GM12878 (cell line): ENCODE measurements around the gene MPRIP. TPM values are rescaled to one million over a fixed set of nuclear protein-coding genes. Genes with fewer than 3 reads are reported as not detected.

Experiments
- ATAC-seq: fragments of 200-7000 bp; cut with Tn5 transposase; 3 replicates; pipeline ENCODE4 v1.9.1; 2020; ENCODE audit warnings: mild to moderate bottlenecking, moderate library complexity
- BruUV-seq: library from RNA; stranded (reverse); fragments of 400-500 nt; replicated peaks from 2 replicates; lab custom pipeline; 2021; lab: Mats Ljungman, UMichigan
- CTCF ChIA-PET: fragments of 300-600 bp; sonication (Branson Sonifier 250); formaldehyde crosslinking; extraction: SDS; loops from one replicate; lab custom pipeline; 2021; ENCODE audit warnings: inconsistent platforms; lab: Yijun Ruan, JAX
- POLR2A ChIA-PET: fragments of 350-600 bp; formaldehyde crosslinking; extraction: SDS; loops from one replicate; lab custom pipeline; 2021; ENCODE audit warnings: inconsistent platforms; lab: Charles Lee
- RAD21 ChIA-PET: fragments of 300-600 bp; sonication (Branson Sonifier 250); formaldehyde crosslinking; loops from one replicate; lab custom pipeline; 2023; ENCODE audit warnings: antibody characterized with exemption; ENCODE audit not compliant: unreplicated experiment; lab: Charles Lee
- SMC1A ChIA-PET: fragments of 300-600 bp; sonication (Branson Sonifier 250); formaldehyde crosslinking; loops from one replicate; lab custom pipeline; 2023; ENCODE audit not compliant: unreplicated experiment, uncharacterized antibody; lab: Charles Lee
- DNase-seq: peaks from one replicate; pipeline ENCODE4 v3.0.0-alpha.2; 2011; ENCODE audit warnings: low read depth, low spot score
- FAIRE-seq: peaks from 3 replicates; lab custom pipeline; 2011; peaks lifted over from hg19 to GRCh38; lab: Jason Lieb, UNC
- H2AFZ ChIP-seq: 2 replicates; pipeline ENCODE4 v1.6.0; 2011; ENCODE audit warnings: low read depth, low read length, control low read depth; ENCODE audit not compliant: control insufficient read depth
- H3K27ac ChIP-seq: 2 replicates; pipeline ENCODE4 v1.5.1; 2011; ENCODE audit warnings: control low read depth; ENCODE audit not compliant: control insufficient read depth, insufficient read depth
- H3K27me3 ChIP-seq, 2 experiments: replicated peaks in 1 of 2; 2 replicates each; pipeline versions ENCODE4 v1.6.0 to v1.6.1; 2011; ENCODE audit warnings: low read length in 1 of 2; ENCODE audit not compliant: control insufficient read depth in 2 of 2, insufficient read depth in 2 of 2
- H3K36me3 ChIP-seq, 2 experiments: 2 replicates each; pipeline ENCODE4 v1.5.1; 2011; ENCODE audit warnings: low read length in 1 of 2; ENCODE audit not compliant: control insufficient read depth in 2 of 2, insufficient read depth in 2 of 2
- H3K4me1 ChIP-seq: 2 replicates; pipeline ENCODE4 v1.6.1; 2011; ENCODE audit warnings: mild to moderate bottlenecking, low read length, moderate library complexity, mixed read lengths; ENCODE audit not compliant: control insufficient read depth, insufficient read depth
- H3K4me2 ChIP-seq: 2 replicates; pipeline ENCODE4 v1.6.0; 2011; ENCODE audit warnings: control low read depth; ENCODE audit not compliant: control insufficient read depth, insufficient read depth
- H3K4me3 ChIP-seq: fragments of 200-600 bp; sonication (generic); 2 replicates; pipeline ENCODE4 v1.5.1; 2016
- H3K79me2 ChIP-seq: 2 replicates; pipeline ENCODE4 v1.6.0; 2011; ENCODE audit warnings: low read length; ENCODE audit not compliant: control insufficient read depth, insufficient read depth
- H3K9ac ChIP-seq: 2 replicates; pipeline ENCODE4 v1.8.0; 2011; ENCODE audit warnings: low read length, control low read depth, mixed read lengths; ENCODE audit not compliant: control insufficient read depth, insufficient read depth
- H3K9me3 ChIP-seq: replicated peaks from 3 replicates; pipeline ENCODE4 v1.5.1; 2011; ENCODE audit warnings: mild to moderate bottlenecking, low read length; ENCODE audit not compliant: control insufficient read depth, insufficient read depth
- H4K20me1 ChIP-seq: 2 replicates; pipeline ENCODE4 v1.6.0; 2011; ENCODE audit not compliant: control insufficient read depth, insufficient read depth
- BHLHE40 ChIP-seq, 2 experiments: fragments of 450-650 bp in 1 of 2; IDR thresholded peaks; 2 replicates each; pipeline ENCODE4 v1.6.1; 2011 to 2017; ENCODE audit warnings: low read depth in 2 of 2, borderline replicate concordance in 1 of 2, improper control_type of control experiment in 1 of 2, low read length in 1 of 2, mild to moderate bottlenecking in 1 of 2
- CREB1 ChIP-seq: IDR thresholded peaks from 2 replicates; pipeline ENCODE4 v1.6.1; 2012; ENCODE audit warnings: low read depth, mild to moderate bottlenecking, inconsistent platforms
- DPF2 ChIP-seq: fragments of 450-650 bp; IDR thresholded peaks from 2 replicates; pipeline ENCODE4 v1.6.1; 2017; ENCODE audit warnings: mild to moderate bottlenecking
- EZH2 ChIP-seq: IDR thresholded peaks from 2 replicates; pipeline ENCODE4 v1.6.1; 2012; ENCODE audit warnings: low read depth, mild to moderate bottlenecking, control low read depth, inconsistent platforms, low read length, borderline replicate concordance; ENCODE audit not compliant: control insufficient read depth
- NR2C1 ChIP-seq: fragments of 450-650 bp; IDR thresholded peaks from 2 replicates; pipeline ENCODE4 v1.6.1; 2017; ENCODE audit warnings: antibody characterized with exemption, mild to moderate bottlenecking, moderate library complexity
- PAX5 ChIP-seq: IDR thresholded peaks from 2 replicates; pipeline ENCODE4 v1.6.1; 2011; ENCODE audit warnings: low read depth, low read length, borderline replicate concordance
- RELA ChIP-seq: fragments of 450-650 bp; IDR thresholded peaks from 2 replicates; pipeline ENCODE4 v1.8.0; 2014; ENCODE audit warnings: borderline replicate concordance; ENCODE audit not compliant: partially characterized antibody
- RUNX3 ChIP-seq: IDR thresholded peaks from 2 replicates; pipeline ENCODE4 v1.6.1; 2012; ENCODE audit warnings: low read length, inconsistent platforms
- SMAD5 ChIP-seq: IDR thresholded peaks from 2 replicates; pipeline ENCODE4 v1.6.1; 2016; ENCODE audit warnings: antibody characterized with exemption, low read depth
- WGBS: methylation state at CpG from one replicate; pipeline ENCODE4 v1.1.6; 2016; ENCODE audit warnings: low lambda C conversion rate; ENCODE audit not compliant: insufficient replicate concordance, insufficient coverage; ENCODE audit errors: missing lambda C conversion rate; 5-methylcytosine and 5-hydroxymethylcytosine counted together
- in situ Hi-C: fragments of 300-500 bp; cut with MboI; formaldehyde crosslinking; loops from 9 replicates; pipeline ENCODE4 v1.14.3; 2018; ENCODE audit warnings: mixed read lengths
- intact Hi-C: fragments of 100-400 bp; cut with micrococcal nuclease; formaldehyde crosslinking; loops from one replicate; pipeline ENCODE4 v1.14.2; 2022; ENCODE audit not compliant: unreplicated experiment
- polyA plus RNA-seq, 11 experiments: library from polyadenylated mRNA; depleted of rRNA in 4 of 11; unstranded in 6 of 11; stranded (reverse) in 5 of 11; fragments of >200 nt; fragmentation: Nextera tagmentation in 4 of 11; fragmentation: Illumina TruSeq in 1 of 11; extraction: Ambion mirVana in 4 of 11; extraction: Trizol in 1 of 11; gene quantifications; 1 replicate in 1 of 11; 2 replicates in 10 of 11; pipeline versions ENCODE4 v1.2.1 to v1.2.3, GENCODE V29; 2011 to 2016; ENCODE audit warnings: inconsistent platforms in 2 of 11, missing spikeins in 2 of 11, low read depth in 1 of 11
- total RNA-seq, 4 experiments: library from RNA; depleted of rRNA in 3 of 4; stranded (reverse); fragments of >200 nt in 3 of 4; fragmentation: Illumina TruSeq in 1 of 4; extraction: Trizol in 1 of 4; gene quantifications; 2 replicates each; pipeline versions ENCODE4 v1.2.1 to v1.2.3, GENCODE V29; 2013 to 2021
- TF ChIP-seq, protein P1 (sequence below): IDR thresholded peaks from 2 replicates; pipeline ENCODE4 v1.6.1; 2011; ENCODE audit warnings: low read depth, mild to moderate bottlenecking, low read length, moderate library complexity, borderline replicate concordance; ENCODE audit errors: extremely low read depth

Gene MPRIP
- total and polyA plus RNA-seq, 10 of the 15 experiments (the other 5 are each of a cell fraction or from before 2014, with no cell fraction given): 16.5 to 168 (median 71.7) TPM

DNA sequence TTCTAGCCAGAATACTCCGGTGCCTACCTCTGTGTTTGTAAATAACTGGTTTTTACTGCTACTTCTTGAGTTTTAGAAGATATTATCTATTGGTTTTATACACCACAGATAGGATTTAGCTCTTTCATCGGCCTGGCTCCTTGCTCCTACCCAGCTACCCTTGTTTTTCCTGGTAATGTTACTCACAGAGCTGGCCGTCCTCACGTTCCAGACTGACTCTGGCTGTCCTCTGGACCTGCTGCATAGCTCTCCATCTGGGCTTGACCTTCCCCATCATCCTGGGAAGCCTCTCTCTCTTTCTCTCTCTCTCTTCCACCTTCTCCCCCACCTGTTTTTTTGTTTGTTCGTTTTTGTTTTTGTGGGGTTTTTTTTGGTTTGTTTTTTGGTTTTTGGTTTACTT is 51.5 kb downstream of the MPRIP start:
- POLR2A ChIA-PET: no interaction called here
- BruUV-seq: no TSS peak
- Histone ChIP-seq H3K9ac (no peak overlapping the region), H3K4me3 (no peak overlapping the region), H2AFZ (no peak overlapping the region), H3K27me3 (no peaks in the 10 kb centered on the region), H3K36me3 (peaks cover 7 to 16% of the 10 kb centered on the region in 2 experiments; a peak in 3 of 4 replicates), H4K20me1 (no peaks in the 10 kb centered on the region; the same call in 1 of the 2 replicates), H3K27ac (no peak overlapping the region), H3K9me3 (no peaks in the 10 kb centered on the region), H3K4me1 (no peaks in the 10 kb centered on the region), H3K79me2 (no peaks in the 10 kb centered on the region; the same call in 1 of the 2 replicates), H3K4me2 (no peak overlapping the region)
- intact Hi-C loops: no loop called here
- CTCF ChIA-PET: interaction anchor here (0.5 to 1.1 kb wide), 2 partner anchors 13 to 59 kb away, joined by 3 read pairs; no protein-coding TSS in a partner anchor
- FAIRE-seq: no peak
- 79% methylated on average over 5 of the region's 5 CpGs for WGBS
- RAD21 ChIA-PET: no interaction called here
- DNase-seq: no peak
- no peak for TF ChIP-seq SMAD5
- TF ChIP-seq RUNX3: no peak
- TF ChIP-seq CREB1: no peak
- no peak for TF ChIP-seq EZH2
- no peak for TF ChIP-seq RELA
- TF ChIP-seq PAX5: no peak
- no peak for TF ChIP-seq DPF2
- TF ChIP-seq, protein P1, sequence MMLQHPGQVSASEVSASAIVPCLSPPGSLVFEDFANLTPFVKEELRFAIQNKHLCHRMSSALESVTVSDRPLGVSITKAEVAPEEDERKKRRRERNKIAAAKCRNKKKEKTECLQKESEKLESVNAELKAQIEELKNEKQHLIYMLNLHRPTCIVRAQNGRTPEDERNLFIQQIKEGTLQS: no peak
- TF ChIP-seq BHLHE40 (IDR thresholded peaks at IDR 0.05; ENCODE audit: borderline replicate concordance in 1 of 2, low read depth in 2 of 2, low read length in 1 of 2): no peak
- no peak for TF ChIP-seq NR2C1
- SMC1A ChIA-PET: no interaction called here
- in situ Hi-C loops: no loop called here
- no peak for ATAC-seq
